LHCN-M2 (cell line): ENCODE results near the gene UBL5. TPM values are rescaled to one million over a fixed set of nuclear protein-coding genes. Genes with fewer than 3 reads are reported as not detected.

Source experiments
- total RNA-seq: library from RNA; depleted of rRNA; stranded (reverse); fragments of >200 nt; gene quantifications from 2 replicates; pipeline ENCODE4 v1.2.3, GENCODE V29; 2014; rRNA removed

Gene UBL5
- total RNA-seq, 1 experiment from 2014 or later = 493 TPM

Other genes starting within 250 kb of the UBL5 start
- gene ZNF121, start 243.4 kb upstream of the UBL5 start, total RNA-seq = 30.4 and 34.3 TPM in 2 replicates
- gene ZNF561, start 206.7 kb upstream of the UBL5 start, total RNA-seq = 31.6 and 37.3 TPM in 2 replicates
- gene ZNF562, start 152.8 kb upstream of the UBL5 start, total RNA-seq = 22.7 and 26.2 TPM in 2 replicates
- 3.5 and 4.6 TPM in 2 replicates for gene ZNF846, start 59.2 kb upstream of the UBL5 start, total RNA-seq
- gene FBXL12, start 8.8 kb upstream of the UBL5 start, total RNA-seq = 16.5 and 16.6 TPM in 2 replicates
- gene PIN1, start 7.4 kb downstream of the UBL5 start, total RNA-seq = 189 and 209 TPM in 2 replicates
- gene OLFM2, start 108.6 kb downstream of the UBL5 start, total RNA-seq = 0.06 TPM in 1 of 2 replicates, not detected in the other
- gene COL5A3, start 182.6 kb downstream of the UBL5 start, total RNA-seq = 0.58 and 0.80 TPM in 2 replicates
- not detected in 2 replicates for gene RDH8, start 185.6 kb downstream of the UBL5 start, total RNA-seq